CD4-positive, alpha-beta T cell treated with Interleukin-15 for 1 hour (primary cell): ENCODE results near the gene DYNLL1.

Source experiments
- DNase-seq: peaks from one replicate; pipeline ENCODE4 v3.0.0-alpha.2; 2020

DYNLL1 gene

GRCh38 chr12:120522568-120522967, 26.7 kb downstream of the DYNLL1 start:
- DNase-seq = no peak

GRCh38 chr12:120528861-120529525, 33.1 kb downstream of the DYNLL1 start, which contains the start of gene COQ5:
COQ5 (minus strand) TSS chr12:120529158; CDS start chr12:120529141, 17 bp downstream.
- DNase-seq = peak; percentile 85

- DNase-seq = no peak
Measured at GRCh38 chr12:120529641-120530417, 33.9 kb downstream of the DYNLL1 start.

- peak; percentile 18 for DNase-seq
Measured at GRCh38 chr12:120530418-120530761, 34.5 kb downstream of the DYNLL1 start.

- no peak for DNase-seq
Measured at GRCh38 chr12:120532701-120533238, 36.9 kb downstream of the DYNLL1 start.

- DNase-seq = peak; percentile 79
Measured at GRCh38 chr12:120534203-120534702, 38.3 kb downstream of the DYNLL1 start, which contains the start of gene RNF10. RNF10 (plus strand) TSS chr12:120534356; CDS start chr12:120534812, 456 bp downstream.

- DNase-seq = peak; percentile 54
Measured at GRCh38 chr12:120534703-120535655, 39.1 kb downstream of the DYNLL1 start.

- DNase-seq = peak; percentile 29
Measured at GRCh38 chr12:120536064-120536791, 40.3 kb downstream of the DYNLL1 start.

GRCh38 chr12:120537856-120538220, 41.9 kb downstream of the DYNLL1 start:
- DNase-seq = no peak

- DNase-seq = no peak
Measured at GRCh38 chr12:120538281-120539156, 42.6 kb downstream of the DYNLL1 start.

- no peak for DNase-seq
Measured at GRCh38 chr12:120539303-120539702, 43.4 kb downstream of the DYNLL1 start.

- no peak for DNase-seq
Measured at GRCh38 chr12:120540445-120540844, 44.5 kb downstream of the DYNLL1 start.

GRCh38 chr12:120542166-120542565, 46.3 kb downstream of the DYNLL1 start:
- no peak for DNase-seq

- DNase-seq = no peak
Measured at GRCh38 chr12:120544691-120545090, 48.8 kb downstream of the DYNLL1 start.

GRCh38 chr12:120546050-120546386, 50.1 kb downstream of the DYNLL1 start:
- DNase-seq = no peak
